Brain microvascular endothelial cell (primary cell): Measurements from ENCODE around the gene POU2F2.

Source experiments
- DNase-seq: peaks from one replicate; pipeline ENCODE4 v3.0.0-alpha.2; 2020
- H3K27ac ChIP-seq: fragments of 250-450 bp; sonication (Bioruptor Pico); 2 replicates; pipeline ENCODE4 v1.5.1; 2020; ENCODE audit warnings: mild to moderate bottlenecking, moderate library complexity
- H3K27me3 ChIP-seq: fragments of 250-450 bp; sonication (Bioruptor Pico); replicated peaks from 2 replicates; pipeline ENCODE4 v1.5.1; 2020; ENCODE audit warnings: mild to moderate bottlenecking
- H3K36me3 ChIP-seq: fragments of 250-450 bp; sonication (Bioruptor Pico); replicated peaks from 2 replicates; pipeline ENCODE4 v1.5.1; 2020; ENCODE audit warnings: mild to moderate bottlenecking
- H3K4me3 ChIP-seq: 2 replicates; pipeline ENCODE4 v1.5.1; 2011; ENCODE audit warnings: low read depth, mild to moderate bottlenecking, control low read depth, low read length, moderate library complexity
- in situ Hi-C: cut with HindIII; loops from 2 replicates; pipeline ENCODE4 v1.10.0; 2017; ENCODE audit warnings: low sequenced_read_pairs, low pct_ligation_motif_present
- TF ChIP-seq, protein P1 (sequence below): IDR thresholded peaks from 2 replicates; pipeline ENCODE4 v1.5.1; 2011; ENCODE audit warnings: low read depth, mild to moderate bottlenecking, moderate library complexity, low read length, control low read depth, inconsistent platforms; ENCODE audit errors: missing control alignments

POU2F2 gene

DNA sequence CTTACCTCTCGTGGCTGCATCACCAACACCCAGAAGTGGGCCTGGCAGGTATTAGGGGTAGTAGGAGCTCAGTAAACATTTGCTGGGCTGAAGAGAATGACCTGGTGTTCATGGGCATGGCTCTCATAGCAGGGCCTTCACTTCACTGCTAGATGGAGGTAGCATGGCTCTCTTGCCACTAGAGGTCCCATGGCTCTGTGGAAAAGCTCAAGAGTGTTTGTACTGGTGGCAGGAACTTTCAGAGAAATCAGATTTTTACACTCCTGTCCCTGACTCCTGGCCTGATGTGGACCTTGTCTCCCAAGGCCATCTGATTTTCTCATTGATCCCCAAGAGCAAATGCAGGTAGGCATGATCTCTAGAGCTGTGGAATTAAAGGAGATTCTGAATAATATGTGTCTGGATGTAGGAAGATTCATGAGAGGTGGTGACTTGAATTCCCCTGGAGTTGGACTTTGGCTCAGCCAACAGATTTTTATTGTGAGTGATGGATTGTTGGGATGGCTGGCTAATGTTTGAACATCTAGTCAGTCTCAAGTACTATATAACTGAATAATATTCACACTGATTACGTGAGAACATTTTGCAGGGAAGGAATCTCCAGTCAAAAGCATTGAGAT, 50.6 kb downstream of the POU2F2 start:
- TF ChIP-seq, protein P1, sequence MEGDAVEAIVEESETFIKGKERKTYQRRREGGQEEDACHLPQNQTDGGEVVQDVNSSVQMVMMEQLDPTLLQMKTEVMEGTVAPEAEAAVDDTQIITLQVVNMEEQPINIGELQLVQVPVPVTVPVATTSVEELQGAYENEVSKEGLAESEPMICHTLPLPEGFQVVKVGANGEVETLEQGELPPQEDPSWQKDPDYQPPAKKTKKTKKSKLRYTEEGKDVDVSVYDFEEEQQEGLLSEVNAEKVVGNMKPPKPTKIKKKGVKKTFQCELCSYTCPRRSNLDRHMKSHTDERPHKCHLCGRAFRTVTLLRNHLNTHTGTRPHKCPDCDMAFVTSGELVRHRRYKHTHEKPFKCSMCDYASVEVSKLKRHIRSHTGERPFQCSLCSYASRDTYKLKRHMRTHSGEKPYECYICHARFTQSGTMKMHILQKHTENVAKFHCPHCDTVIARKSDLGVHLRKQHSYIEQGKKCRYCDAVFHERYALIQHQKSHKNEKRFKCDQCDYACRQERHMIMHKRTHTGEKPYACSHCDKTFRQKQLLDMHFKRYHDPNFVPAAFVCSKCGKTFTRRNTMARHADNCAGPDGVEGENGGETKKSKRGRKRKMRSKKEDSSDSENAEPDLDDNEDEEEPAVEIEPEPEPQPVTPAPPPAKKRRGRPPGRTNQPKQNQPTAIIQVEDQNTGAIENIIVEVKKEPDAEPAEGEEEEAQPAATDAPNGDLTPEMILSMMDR = peak; percentile 86
- in situ Hi-C loops = no loop called here
- peaks cover 37% of the 10 kb centered on the region for H3K36me3 ChIP-seq
- H3K27me3 ChIP-seq = no peaks in the 10 kb centered on the region
- H3K4me3 ChIP-seq = no peak overlapping the region
- no peak overlapping the region for H3K27ac ChIP-seq
- DNase-seq = peak; percentile 43

DNA sequence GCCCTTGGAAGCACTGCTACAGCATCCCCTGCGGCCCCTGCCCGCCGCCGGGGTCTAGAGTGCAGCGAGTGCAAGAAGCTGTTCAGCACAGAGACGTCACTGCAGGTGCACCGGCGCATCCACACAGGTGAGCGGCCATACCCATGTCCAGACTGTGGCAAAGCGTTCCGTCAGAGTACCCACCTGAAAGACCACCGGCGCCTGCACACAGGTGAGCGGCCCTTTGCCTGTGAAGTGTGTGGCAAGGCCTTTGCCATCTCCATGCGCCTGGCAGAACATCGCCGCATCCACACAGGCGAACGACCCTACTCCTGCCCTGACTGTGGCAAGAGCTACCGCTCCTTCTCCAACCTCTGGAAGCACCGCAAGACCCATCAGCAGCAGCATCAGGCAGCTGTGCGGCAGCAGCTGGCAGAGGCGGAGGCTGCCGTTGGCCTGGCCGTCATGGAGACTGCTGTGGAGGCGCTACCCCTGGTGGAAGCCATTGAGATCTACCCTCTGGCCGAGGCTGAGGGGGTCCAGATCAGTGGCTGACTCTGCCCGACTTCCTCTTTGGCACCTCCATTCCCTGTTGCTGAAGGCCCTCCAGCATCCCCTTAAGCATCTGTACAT, 51.4 kb downstream of the POU2F2 start:
- in situ Hi-C loops = no loop called here
- TF ChIP-seq, protein P1 = no peak
- Histone ChIP-seq H3K27me3 (no peaks in the 10 kb centered on the region), H3K27ac (no peak overlapping the region), H3K36me3 (peaks cover 37% of the 10 kb centered on the region), H3K4me3 (no peak overlapping the region)
- no peak for DNase-seq

DNA sequence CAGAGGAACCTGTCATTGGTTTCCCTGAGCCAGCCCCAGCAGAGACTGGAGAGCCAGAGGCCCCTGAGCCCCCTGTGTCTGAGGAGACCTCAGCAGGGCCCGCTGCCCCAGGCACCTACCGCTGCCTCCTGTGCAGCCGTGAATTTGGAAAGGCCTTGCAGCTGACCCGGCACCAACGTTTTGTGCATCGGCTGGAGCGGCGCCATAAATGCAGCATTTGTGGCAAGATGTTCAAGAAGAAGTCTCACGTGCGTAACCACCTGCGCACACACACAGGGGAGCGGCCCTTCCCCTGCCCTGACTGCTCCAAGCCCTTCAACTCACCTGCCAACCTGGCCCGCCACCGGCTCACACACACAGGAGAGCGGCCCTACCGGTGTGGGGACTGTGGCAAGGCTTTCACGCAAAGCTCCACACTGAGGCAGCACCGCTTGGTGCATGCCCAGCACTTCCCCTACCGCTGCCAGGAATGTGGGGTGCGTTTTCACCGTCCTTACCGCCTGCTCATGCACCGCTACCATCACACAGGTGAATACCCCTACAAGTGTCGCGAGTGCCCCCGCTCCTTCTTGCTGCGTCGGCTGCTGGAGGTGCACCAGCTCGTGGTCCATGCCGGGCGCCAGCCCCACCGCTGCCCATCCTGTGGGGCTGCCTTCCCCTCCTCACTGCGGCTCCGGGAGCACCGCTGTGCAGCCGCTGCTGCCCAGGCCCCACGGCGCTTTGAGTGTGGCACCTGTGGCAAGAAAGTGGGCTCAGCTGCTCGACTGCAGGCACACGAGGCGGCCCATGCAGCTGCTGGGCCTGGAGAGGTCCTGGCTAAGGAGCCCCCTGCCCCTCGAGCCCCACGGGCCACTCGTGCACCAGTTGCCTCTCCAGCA, 52.1 kb downstream of the POU2F2 start:
- peaks cover 37% of the 10 kb centered on the region for H3K36me3 ChIP-seq
- no peak for DNase-seq
- no peak overlapping the region for H3K27ac ChIP-seq
- no peaks in the 10 kb centered on the region for H3K27me3 ChIP-seq
- TF ChIP-seq, protein P1 = no peak
- in situ Hi-C loops = no loop called here
- H3K4me3 ChIP-seq = no peak overlapping the region

DNA sequence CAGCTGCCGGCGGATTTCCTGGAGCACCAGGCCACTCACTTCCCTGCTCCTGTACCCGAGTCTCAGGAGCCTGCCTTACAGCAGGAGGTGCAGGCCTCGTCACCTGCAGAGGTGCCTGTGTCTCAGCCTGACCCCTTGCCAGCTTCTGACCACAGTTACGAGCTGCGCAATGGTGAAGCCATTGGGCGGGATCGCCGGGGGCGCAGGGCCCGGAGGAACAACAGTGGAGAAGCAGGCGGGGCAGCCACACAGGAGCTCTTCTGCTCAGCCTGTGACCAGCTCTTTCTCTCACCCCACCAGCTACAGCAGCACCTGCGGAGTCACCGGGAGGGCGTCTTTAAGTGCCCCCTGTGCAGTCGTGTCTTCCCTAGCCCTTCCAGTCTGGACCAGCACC, 53.0 kb downstream of the POU2F2 start:
- Histone ChIP-seq H3K4me3 (no peak overlapping the region), H3K27me3 (no peaks in the 10 kb centered on the region), H3K27ac (no peak overlapping the region), H3K36me3 (peaks cover 37% of the 10 kb centered on the region)
- in situ Hi-C loops = no loop called here
- TF ChIP-seq, protein P1 = no peak
- no peak for DNase-seq

DNA sequence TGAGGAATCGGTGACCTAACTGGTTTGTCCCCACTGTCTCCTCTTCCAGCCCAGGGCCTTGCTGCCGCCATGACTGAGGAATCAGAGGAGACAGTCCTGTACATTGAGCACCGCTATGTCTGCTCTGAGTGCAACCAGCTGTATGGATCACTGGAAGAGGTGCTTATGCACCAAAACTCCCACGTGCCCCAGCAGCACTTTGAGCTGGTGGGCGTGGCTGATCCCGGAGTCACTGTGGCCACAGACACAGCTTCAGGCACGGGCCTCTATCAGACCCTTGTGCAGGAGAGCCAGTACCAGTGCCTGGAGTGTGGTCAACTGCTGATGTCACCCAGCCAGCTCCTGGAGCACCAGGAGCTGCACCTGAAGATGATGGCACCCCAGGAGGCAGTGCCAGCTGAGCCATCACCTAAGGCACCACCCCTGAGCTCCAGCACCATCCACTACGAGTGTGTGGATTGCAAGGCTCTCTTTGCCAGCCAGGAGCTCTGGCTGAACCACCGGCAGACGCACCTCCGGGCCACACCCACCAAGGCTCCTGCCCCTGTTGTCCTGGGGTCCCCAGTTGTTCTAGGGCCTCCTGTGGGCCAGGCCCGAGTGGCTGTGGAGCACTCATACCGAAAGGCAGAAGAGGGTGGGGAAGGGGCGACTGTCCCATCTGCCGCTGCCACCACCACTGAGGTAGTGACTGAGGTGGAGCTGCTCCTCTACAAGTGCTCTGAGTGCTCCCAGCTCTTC, 53.5 kb downstream of the POU2F2 start:
- Histone ChIP-seq H3K36me3 (peaks cover 37% of the 10 kb centered on the region), H3K27me3 (no peaks in the 10 kb centered on the region), H3K27ac (no peak overlapping the region), H3K4me3 (no peak overlapping the region)
- TF ChIP-seq, protein P1 = no peak
- in situ Hi-C loops = no loop called here
- DNase-seq = no peak
